ENCODE results near the gene CRTC2. TPM values are rescaled to one million over a fixed set of nuclear protein-coding genes. Genes with fewer than 3 reads are reported as not detected.

CRTC2 gene
- total RNA-seq, 2 donors from 2014 or later, result 26.9 to 40.7 TPM

DNA sequence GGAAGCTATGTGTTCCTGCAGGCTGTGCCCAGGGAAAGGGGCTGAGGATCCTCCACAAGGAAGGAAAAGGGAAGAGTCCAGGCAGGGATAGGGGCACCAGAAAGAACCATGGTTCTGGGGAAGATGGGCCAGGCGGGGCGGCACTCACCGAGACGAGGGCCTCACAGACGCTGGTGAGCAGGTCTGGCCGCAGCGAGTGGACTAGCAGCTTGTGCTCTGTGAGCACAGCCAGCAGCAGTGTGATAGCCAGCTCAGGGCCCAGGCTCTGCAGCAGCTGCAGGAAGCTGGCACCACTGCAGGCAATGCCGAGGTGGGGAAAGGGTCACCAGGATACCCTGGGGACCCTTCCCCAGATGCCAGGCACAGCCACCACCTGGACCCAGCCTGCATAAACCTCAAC lies 17.7 kb downstream of the CRTC2 start:
- TF ChIP-seq, protein P1, sequence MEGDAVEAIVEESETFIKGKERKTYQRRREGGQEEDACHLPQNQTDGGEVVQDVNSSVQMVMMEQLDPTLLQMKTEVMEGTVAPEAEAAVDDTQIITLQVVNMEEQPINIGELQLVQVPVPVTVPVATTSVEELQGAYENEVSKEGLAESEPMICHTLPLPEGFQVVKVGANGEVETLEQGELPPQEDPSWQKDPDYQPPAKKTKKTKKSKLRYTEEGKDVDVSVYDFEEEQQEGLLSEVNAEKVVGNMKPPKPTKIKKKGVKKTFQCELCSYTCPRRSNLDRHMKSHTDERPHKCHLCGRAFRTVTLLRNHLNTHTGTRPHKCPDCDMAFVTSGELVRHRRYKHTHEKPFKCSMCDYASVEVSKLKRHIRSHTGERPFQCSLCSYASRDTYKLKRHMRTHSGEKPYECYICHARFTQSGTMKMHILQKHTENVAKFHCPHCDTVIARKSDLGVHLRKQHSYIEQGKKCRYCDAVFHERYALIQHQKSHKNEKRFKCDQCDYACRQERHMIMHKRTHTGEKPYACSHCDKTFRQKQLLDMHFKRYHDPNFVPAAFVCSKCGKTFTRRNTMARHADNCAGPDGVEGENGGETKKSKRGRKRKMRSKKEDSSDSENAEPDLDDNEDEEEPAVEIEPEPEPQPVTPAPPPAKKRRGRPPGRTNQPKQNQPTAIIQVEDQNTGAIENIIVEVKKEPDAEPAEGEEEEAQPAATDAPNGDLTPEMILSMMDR (IDR thresholded peaks at IDR 0.05), result no peak
- H3K9me3 ChIP-seq, result no peaks in the 10 kb centered on the region
- H3K9ac ChIP-seq (ENCODE audit: low read depth in 2 of 2, low read length in 2 of 2), result no peak overlapping the region
- no peak overlapping the region for H3K4me3 ChIP-seq
- H3K4me1 ChIP-seq, result peaks cover 4% of the 10 kb centered on the region
- intact Hi-C loops (cut with DNase I), result no loop called here
- peaks cover 8% of the 10 kb centered on the region for H3K36me3 ChIP-seq
- H3K27ac ChIP-seq, result no peak overlapping the region
- H3K27me3 ChIP-seq, result no peaks in the 10 kb centered on the region
- no peak for DNase-seq

DNA sequence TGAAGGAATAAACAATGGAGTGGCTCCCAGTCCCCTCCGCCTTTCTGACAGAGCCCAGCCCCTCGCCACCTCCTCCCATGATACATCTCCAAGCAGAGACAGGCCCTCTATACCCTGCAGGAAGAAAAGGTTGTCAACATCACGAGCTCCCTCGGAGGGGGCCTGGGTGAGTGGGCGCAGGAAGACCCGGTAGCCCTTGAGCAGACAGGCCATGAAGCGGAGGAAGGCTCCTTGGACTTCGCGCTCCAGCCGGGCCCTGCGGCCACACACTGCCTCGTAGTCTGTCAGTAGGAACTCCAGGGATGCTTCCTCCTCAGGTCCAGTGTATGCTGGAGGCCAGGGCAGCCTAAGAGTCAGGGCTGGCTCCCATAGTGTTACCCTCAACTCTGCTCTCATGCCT lies 18.9 kb downstream of the CRTC2 start:
- intact Hi-C loops (cut with DNase I), result no loop called here
- no peaks in the 10 kb centered on the region for H3K27me3 ChIP-seq
- H3K36me3 ChIP-seq, result peaks cover 14% of the 10 kb centered on the region
- TF ChIP-seq, protein P1 (IDR thresholded peaks at IDR 0.05), result no peak
- no peak overlapping the region for H3K4me3 ChIP-seq
- H3K9ac ChIP-seq (ENCODE audit: low read depth in 2 of 2, low read length in 2 of 2), result no peak overlapping the region
- H3K27ac ChIP-seq, result no peak overlapping the region
- no peak for DNase-seq
- H3K4me1 ChIP-seq, result no peaks in the 10 kb centered on the region
- no peaks in the 10 kb centered on the region for H3K9me3 ChIP-seq

GRCh38 chr1:153938996-153939395 lies 19.4 kb downstream of the CRTC2 start:
- intact Hi-C loops (cut with DNase I), result no loop called here
- peaks cover 14% of the 10 kb centered on the region for H3K36me3 ChIP-seq
- TF ChIP-seq, protein P1 (IDR thresholded peaks at IDR 0.05), result no peak
- no peak overlapping the region for H3K27ac ChIP-seq
- H3K4me1 ChIP-seq, result no peaks in the 10 kb centered on the region
- no peaks in the 10 kb centered on the region for H3K27me3 ChIP-seq
- no peak overlapping the region for H3K9ac ChIP-seq (ENCODE audit: low read depth in 2 of 2, low read length in 2 of 2)
- no peak overlapping the region for H3K4me3 ChIP-seq
- H3K9me3 ChIP-seq, result no peaks in the 10 kb centered on the region
- DNase-seq, result no peak

DNA sequence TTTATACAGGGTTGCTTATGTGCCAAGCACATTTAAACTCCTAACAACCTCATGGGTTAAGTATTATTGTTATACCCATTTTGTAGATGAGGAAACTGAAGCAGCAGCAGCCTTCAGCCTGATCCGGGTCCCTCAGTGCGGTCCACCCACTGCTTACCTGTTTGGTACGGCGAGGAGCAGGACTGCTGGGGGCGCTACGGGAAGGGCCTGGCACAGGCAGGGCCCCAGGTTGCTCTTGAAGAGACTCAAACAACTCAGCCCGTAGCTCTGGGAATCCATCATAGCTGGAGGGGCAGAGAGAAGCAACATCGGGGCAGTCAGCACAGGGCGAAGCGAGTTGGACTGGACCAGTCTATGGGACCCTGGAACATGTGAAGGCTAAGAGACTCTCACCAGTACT lies 21.1 kb downstream of the CRTC2 start:
- Histone ChIP-seq H3K9ac (ENCODE audit: low read depth in 2 of 2, low read length in 2 of 2) (no peak overlapping the region), H3K27me3 (no peaks in the 10 kb centered on the region), H3K36me3 (peaks cover 14% of the 10 kb centered on the region), H3K27ac (no peak overlapping the region), H3K4me3 (no peak overlapping the region), H3K4me1 (no peaks in the 10 kb centered on the region), H3K9me3 (no peaks in the 10 kb centered on the region)
- TF ChIP-seq, protein P1 (IDR thresholded peaks at IDR 0.05), result no peak
- DNase-seq, result no peak
- intact Hi-C loops (cut with DNase I), result no loop called here

GRCh38 chr1:153936011-153936802 lies 22.2 kb downstream of the CRTC2 start:
- TF ChIP-seq, protein P1 (IDR thresholded peaks at IDR 0.05), result no peak
- no peak for DNase-seq
- H3K4me3 ChIP-seq, result no peak overlapping the region
- no peaks in the 10 kb centered on the region for H3K27me3 ChIP-seq
- peaks cover 14% of the 10 kb centered on the region for H3K36me3 ChIP-seq
- H3K9ac ChIP-seq (ENCODE audit: low read depth in 2 of 2, low read length in 2 of 2), result no peak overlapping the region
- no peaks in the 10 kb centered on the region for H3K4me1 ChIP-seq
- H3K27ac ChIP-seq, result no peak overlapping the region
- no peaks in the 10 kb centered on the region for H3K9me3 ChIP-seq
- intact Hi-C loops (cut with DNase I), result no loop called here

Measured in colonic mucosa (tissue), 4 donors.